ENCODE results near the gene SP100. TPM values are rescaled to one million over a fixed set of nuclear protein-coding genes. Genes with fewer than 3 reads are reported as not detected.

SP100 gene
- total RNA-seq, 6 experiments from 2014 or later = 24.2 to 55.5 (median 46.8) TPM

DNA sequence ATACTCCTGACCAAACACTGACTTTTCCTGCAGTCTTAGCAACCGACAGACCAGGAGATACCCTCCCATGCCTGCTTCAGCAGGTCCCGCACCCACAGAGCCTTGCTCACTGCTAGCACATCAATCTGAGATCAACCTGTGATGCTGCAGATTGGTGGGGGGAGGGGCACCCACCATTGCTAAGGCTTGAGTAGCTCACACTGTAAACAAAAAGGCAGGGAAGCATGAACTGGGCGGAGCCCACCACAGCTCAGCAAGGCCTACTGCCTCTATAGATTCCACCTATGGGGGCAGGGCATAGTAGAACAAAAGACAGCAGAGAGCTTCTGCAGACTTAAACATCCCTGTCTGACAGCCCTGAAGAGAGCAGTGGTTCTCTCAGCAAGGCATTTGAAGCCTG is 109.7 kb downstream of the SP100 start:
- TF ChIP-seq, protein P1, sequence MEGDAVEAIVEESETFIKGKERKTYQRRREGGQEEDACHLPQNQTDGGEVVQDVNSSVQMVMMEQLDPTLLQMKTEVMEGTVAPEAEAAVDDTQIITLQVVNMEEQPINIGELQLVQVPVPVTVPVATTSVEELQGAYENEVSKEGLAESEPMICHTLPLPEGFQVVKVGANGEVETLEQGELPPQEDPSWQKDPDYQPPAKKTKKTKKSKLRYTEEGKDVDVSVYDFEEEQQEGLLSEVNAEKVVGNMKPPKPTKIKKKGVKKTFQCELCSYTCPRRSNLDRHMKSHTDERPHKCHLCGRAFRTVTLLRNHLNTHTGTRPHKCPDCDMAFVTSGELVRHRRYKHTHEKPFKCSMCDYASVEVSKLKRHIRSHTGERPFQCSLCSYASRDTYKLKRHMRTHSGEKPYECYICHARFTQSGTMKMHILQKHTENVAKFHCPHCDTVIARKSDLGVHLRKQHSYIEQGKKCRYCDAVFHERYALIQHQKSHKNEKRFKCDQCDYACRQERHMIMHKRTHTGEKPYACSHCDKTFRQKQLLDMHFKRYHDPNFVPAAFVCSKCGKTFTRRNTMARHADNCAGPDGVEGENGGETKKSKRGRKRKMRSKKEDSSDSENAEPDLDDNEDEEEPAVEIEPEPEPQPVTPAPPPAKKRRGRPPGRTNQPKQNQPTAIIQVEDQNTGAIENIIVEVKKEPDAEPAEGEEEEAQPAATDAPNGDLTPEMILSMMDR (IDR thresholded peaks at IDR 0.05) = no peak
- ATAC-seq = no peak
- H3K9me3 ChIP-seq = peaks cover 0 to 5% (median 0%) of the 10 kb centered on the region in 4 donors

DNA sequence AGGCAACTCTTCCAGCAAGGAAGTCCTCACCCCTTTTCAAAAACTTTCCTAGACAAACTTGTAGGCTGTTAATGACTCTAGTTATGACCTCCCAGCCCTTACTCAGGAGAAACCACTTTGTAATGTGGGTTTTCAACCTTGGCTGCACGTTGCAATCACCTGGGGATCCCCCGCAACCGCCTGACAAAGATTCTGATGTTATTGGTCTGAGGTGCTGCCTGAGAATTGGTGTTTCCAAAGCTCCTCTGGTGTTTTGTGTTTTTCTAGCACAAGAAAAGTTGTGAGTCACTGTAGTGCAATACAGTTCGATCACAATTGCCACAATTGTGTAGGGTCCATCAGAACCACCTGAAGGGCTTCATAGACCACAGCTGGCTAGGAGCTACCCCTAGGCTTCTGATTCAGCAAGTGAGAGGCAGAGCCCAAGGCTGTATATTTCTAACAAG is 121.6 kb downstream of the SP100 start:
- DNase-seq (no peak), ATAC-seq (no peak)
- Histone ChIP-seq H3K36me3 (peaks cover 0 to 5% (median under 1%) of the 10 kb centered on the region in 4 donors), H3K4me3 (no peak overlapping the region), H3K9me3 (no peaks in the 10 kb centered on the region), H3K27ac (no peak overlapping the region), H3K4me1 (no peaks in the 10 kb centered on the region), H3K27me3 (no peaks in the 10 kb centered on the region)
- TF ChIP-seq, protein P1 (IDR thresholded peaks at IDR 0.05) = no peak
- TF ChIP-seq POLR2A (IDR thresholded peaks at IDR 0.05) = no peak
- intact Hi-C loops (cut with DNase I) = no loop called here
- WGBS (ENCODE audit: insufficient coverage, low coverage, low lambda C conversion rate, missing lambda C conversion rate) = 85% methylated on average over 2 of the region's 4 CpGs

More for the DNA sequence above, 109.7 kb downstream of the SP100 start:
- no peaks in the 10 kb centered on the region for H3K27me3 ChIP-seq
- WGBS (ENCODE audit: insufficient coverage, low coverage, low lambda C conversion rate, missing lambda C conversion rate) = no CpG with 5 or more reads among the region's 3 CpGs
- H3K4me1 ChIP-seq = no peaks in the 10 kb centered on the region
- DNase-seq = no peak
- intact Hi-C loops (cut with DNase I) = no loop called here
- no peaks in the 10 kb centered on the region for H3K36me3 ChIP-seq
- no peak overlapping the region for H3K4me3 ChIP-seq
- no peak overlapping the region for H3K27ac ChIP-seq

DNA sequence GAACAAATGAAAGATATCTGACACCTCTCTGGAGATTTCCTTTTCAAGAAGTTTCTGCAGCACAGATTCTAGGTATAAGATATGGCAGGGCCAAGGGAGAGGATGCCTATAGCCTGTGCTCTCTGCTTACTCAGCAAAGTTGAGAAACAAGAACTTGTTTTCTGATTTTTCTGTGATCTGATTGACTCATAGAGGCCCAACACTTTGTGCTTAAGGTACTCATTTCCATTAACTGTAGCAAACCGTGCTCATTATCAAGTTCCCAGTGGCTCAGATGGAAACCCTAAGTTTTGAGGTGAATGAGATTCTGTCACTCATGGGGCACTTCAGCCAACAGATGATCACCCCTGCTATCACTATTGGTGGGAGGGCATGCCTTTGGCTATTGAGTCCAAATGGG is 124.3 kb downstream of the SP100 start:
- Histone ChIP-seq H3K9me3 (no peaks in the 10 kb centered on the region), H3K4me3 (no peak overlapping the region), H3K36me3 (peaks cover 0 to 7% (median 2%) of the 10 kb centered on the region in 4 donors), H3K27me3 (no peaks in the 10 kb centered on the region), H3K4me1 (no peaks in the 10 kb centered on the region), H3K27ac (no peak overlapping the region)
- intact Hi-C loops (cut with DNase I) = no loop called here
- TF ChIP-seq, protein P1 (IDR thresholded peaks at IDR 0.05) = no peak
- no peak for TF ChIP-seq POLR2A (IDR thresholded peaks at IDR 0.05)
- no peak for DNase-seq
- ATAC-seq = no peak
- 80% methylated on average over 1 of the region's 1 CpG for WGBS (ENCODE audit: insufficient coverage, low coverage, low lambda C conversion rate, missing lambda C conversion rate)

DNA sequence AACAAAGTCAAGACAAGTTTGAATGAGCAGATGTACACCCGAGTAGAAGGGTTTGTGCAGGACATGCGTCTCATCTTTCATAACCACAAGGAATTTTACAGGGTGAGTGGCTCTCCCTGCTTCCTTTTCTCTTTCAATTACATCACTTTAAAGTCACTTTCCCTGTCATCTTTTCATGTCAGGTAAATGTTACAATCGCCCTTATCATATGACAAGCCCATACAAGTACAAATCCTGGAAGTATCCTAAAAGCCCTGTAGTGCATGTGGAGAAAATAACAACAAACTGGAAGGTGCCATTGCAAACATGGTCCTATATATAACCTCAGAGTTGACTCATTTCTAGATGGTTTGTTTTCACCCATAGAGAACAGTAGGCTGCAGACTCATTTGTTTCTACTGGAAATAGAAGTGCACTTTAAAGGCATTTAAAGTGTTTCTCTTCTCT is 126.0 kb downstream of the SP100 start:
- WGBS (ENCODE audit: insufficient coverage, low coverage, low lambda C conversion rate, missing lambda C conversion rate) = 85% methylated on average over 3 of the region's 3 CpGs

More for the DNA sequence above, 126.0 kb downstream of the SP100 start:
- Histone ChIP-seq H3K4me3 (no peak overlapping the region), H3K27me3 (no peaks in the 10 kb centered on the region), H3K36me3 (peaks cover 0 to 7% (median 2%) of the 10 kb centered on the region in 4 donors), H3K27ac (no peak overlapping the region), H3K4me1 (no peaks in the 10 kb centered on the region), H3K9me3 (no peaks in the 10 kb centered on the region)
- intact Hi-C loops (cut with DNase I) = no loop called here
- DNase-seq = no peak
- TF ChIP-seq POLR2A (IDR thresholded peaks at IDR 0.05) = no peak
- TF ChIP-seq, protein P1 (IDR thresholded peaks at IDR 0.05) = no peak
- ATAC-seq = no peak

All from right lobe of liver (tissue), 6 donors.